ENCODE results near the gene SPAG17.

Gene SPAG17

GRCh38 chr1:118144684-118145083 lies 40.3 kb downstream of the SPAG17 start:
- no peak for ATAC-seq
- TF ChIP-seq, protein P1, sequence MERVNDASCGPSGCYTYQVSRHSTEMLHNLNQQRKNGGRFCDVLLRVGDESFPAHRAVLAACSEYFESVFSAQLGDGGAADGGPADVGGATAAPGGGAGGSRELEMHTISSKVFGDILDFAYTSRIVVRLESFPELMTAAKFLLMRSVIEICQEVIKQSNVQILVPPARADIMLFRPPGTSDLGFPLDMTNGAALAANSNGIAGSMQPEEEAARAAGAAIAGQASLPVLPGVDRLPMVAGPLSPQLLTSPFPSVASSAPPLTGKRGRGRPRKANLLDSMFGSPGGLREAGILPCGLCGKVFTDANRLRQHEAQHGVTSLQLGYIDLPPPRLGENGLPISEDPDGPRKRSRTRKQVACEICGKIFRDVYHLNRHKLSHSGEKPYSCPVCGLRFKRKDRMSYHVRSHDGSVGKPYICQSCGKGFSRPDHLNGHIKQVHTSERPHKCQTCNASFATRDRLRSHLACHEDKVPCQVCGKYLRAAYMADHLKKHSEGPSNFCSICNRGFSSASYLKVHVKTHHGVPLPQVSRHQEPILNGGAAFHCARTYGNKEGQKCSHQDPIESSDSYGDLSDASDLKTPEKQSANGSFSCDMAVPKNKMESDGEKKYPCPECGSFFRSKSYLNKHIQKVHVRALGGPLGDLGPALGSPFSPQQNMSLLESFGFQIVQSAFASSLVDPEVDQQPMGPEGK (CRISPR knock-in tag; IDR thresholded peaks at IDR 0.05; ENCODE audit: borderline replicate concordance) = no peak
- TF ChIP-seq ARNTL (CRISPR knock-in tag; IDR thresholded peaks at IDR 0.05; ENCODE audit: borderline replicate concordance, low read depth) = no peak
- TF ChIP-seq ESRRG (CRISPR knock-in tag; IDR thresholded peaks at IDR 0.05) = no peak
- TF ChIP-seq RARB (CRISPR knock-in tag; IDR thresholded peaks at IDR 0.05) = no peak
- no peak for TF ChIP-seq PPARA (CRISPR knock-in tag; IDR thresholded peaks at IDR 0.05; ENCODE audit: borderline replicate concordance)
- TF ChIP-seq ISL1 (CRISPR knock-in tag; IDR thresholded peaks at IDR 0.05) = no peak
- TF ChIP-seq CSDC2 (CRISPR knock-in tag; IDR thresholded peaks at IDR 0.05) = no peak
- TF ChIP-seq ZC3H10 (CRISPR knock-in tag; IDR thresholded peaks at IDR 0.05) = no peak
- TF ChIP-seq ZNF565 (CRISPR knock-in tag; conservative IDR thresholded peaks at IDR 0.05; ENCODE audit: low read depth) = no peak
- TF ChIP-seq ZNF70 (CRISPR knock-in tag; IDR thresholded peaks at IDR 0.05) = no peak

DNA sequence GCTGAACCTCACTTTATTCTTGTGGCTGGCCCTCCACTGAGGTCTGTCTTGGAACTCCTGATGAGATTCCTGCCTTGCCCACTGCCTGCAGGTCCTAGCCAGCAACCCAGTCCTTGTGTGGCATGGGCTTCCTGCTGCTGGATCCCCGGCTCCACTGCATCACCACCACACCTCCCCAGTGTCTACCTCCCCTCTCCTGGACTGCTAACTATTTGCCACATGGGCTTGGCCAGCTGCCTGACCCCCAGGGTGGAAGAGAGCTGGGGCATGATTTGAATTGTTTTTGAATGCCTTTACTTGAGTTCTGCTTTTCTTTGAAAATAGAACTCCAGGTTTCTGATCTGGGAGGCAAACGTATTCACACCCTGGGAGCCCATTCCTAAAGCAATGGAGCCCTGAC lies 41.2 kb downstream of the SPAG17 start:
- TF ChIP-seq, protein P2, sequence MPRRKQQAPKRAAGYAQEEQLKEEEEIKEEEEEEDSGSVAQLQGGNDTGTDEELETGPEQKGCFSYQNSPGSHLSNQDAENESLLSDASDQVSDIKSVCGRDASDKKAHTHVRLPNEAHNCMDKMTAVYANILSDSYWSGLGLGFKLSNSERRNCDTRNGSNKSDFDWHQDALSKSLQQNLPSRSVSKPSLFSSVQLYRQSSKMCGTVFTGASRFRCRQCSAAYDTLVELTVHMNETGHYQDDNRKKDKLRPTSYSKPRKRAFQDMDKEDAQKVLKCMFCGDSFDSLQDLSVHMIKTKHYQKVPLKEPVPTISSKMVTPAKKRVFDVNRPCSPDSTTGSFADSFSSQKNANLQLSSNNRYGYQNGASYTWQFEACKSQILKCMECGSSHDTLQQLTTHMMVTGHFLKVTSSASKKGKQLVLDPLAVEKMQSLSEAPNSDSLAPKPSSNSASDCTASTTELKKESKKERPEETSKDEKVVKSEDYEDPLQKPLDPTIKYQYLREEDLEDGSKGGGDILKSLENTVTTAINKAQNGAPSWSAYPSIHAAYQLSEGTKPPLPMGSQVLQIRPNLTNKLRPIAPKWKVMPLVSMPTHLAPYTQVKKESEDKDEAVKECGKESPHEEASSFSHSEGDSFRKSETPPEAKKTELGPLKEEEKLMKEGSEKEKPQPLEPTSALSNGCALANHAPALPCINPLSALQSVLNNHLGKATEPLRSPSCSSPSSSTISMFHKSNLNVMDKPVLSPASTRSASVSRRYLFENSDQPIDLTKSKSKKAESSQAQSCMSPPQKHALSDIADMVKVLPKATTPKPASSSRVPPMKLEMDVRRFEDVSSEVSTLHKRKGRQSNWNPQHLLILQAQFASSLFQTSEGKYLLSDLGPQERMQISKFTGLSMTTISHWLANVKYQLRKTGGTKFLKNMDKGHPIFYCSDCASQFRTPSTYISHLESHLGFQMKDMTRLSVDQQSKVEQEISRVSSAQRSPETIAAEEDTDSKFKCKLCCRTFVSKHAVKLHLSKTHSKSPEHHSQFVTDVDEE (CRISPR knock-in tag; IDR thresholded peaks at IDR 0.05) = no peak
- no peak for TF ChIP-seq PPARA (CRISPR knock-in tag; IDR thresholded peaks at IDR 0.05; ENCODE audit: borderline replicate concordance)
- no peak for TF ChIP-seq TCF4 (CRISPR knock-in tag; IDR thresholded peaks at IDR 0.05; ENCODE audit: borderline replicate concordance)
- TF ChIP-seq ZNF565 (CRISPR knock-in tag; conservative IDR thresholded peaks at IDR 0.05; ENCODE audit: low read depth) = no peak
- TF ChIP-seq ARNTL (CRISPR knock-in tag; IDR thresholded peaks at IDR 0.05; ENCODE audit: borderline replicate concordance, low read depth) = no peak
- TF ChIP-seq ISL1 (CRISPR knock-in tag; IDR thresholded peaks at IDR 0.05) = no peak
- ATAC-seq = no peak

- no peak for ATAC-seq
- TF ChIP-seq BACH2 (CRISPR knock-in tag; IDR thresholded peaks at IDR 0.05; ENCODE audit: borderline replicate concordance) (no peak), ZNF70 (CRISPR knock-in tag; IDR thresholded peaks at IDR 0.05) (no peak), ZFP3 (CRISPR knock-in tag; IDR thresholded peaks at IDR 0.05) (no peak), GLIS3 (CRISPR knock-in tag; IDR thresholded peaks at IDR 0.05) (no peak), POU6F1 (CRISPR knock-in tag; IDR thresholded peaks at IDR 0.05; ENCODE audit: borderline replicate concordance, low read depth) (no peak), ZC3H10 (CRISPR knock-in tag; IDR thresholded peaks at IDR 0.05) (no peak), ZNF8 (CRISPR knock-in tag; IDR thresholded peaks at IDR 0.05) (no peak), ZFP30 (CRISPR knock-in tag; IDR thresholded peaks at IDR 0.05) (no peak)
These were observed 41.9 kb downstream of the SPAG17 start for GRCh38 chr1:118143121-118143520.

DNA sequence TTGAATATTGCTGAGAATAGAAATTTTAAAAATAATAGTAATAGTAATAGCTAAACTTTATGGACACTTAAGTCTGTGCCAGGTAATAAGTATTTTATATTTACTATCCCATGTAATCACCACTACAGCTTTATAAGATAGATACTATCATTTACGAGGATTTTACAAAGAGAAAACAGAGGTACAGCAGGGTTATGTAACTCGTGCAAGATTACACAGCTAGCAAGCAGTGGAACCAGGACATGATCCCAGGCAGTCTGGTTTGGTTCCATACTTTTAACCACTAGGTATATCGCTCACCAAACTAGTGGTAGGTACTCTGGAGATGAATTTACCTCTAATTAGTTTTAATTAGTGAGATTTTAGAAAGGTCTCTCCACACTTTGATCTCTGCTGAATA lies 42.5 kb downstream of the SPAG17 start:
- ATAC-seq = no peak
- TF ChIP-seq, protein P2 (CRISPR knock-in tag; IDR thresholded peaks at IDR 0.05) = no peak
- no peak for TF ChIP-seq CREB5 (CRISPR knock-in tag; IDR thresholded peaks at IDR 0.05; ENCODE audit: low read depth)
- no peak for TF ChIP-seq ESRRG (CRISPR knock-in tag; IDR thresholded peaks at IDR 0.05)
- TF ChIP-seq ZNF8 (CRISPR knock-in tag; IDR thresholded peaks at IDR 0.05) = no peak
- TF ChIP-seq POU6F1 (CRISPR knock-in tag; IDR thresholded peaks at IDR 0.05; ENCODE audit: borderline replicate concordance, low read depth) = no peak
- TF ChIP-seq CSDC2 (CRISPR knock-in tag; IDR thresholded peaks at IDR 0.05) = no peak
- no peak for TF ChIP-seq TCF4 (CRISPR knock-in tag; IDR thresholded peaks at IDR 0.05; ENCODE audit: borderline replicate concordance)
- TF ChIP-seq PPARA (CRISPR knock-in tag; IDR thresholded peaks at IDR 0.05; ENCODE audit: borderline replicate concordance) = no peak
- TF ChIP-seq OSR1 (CRISPR knock-in tag; IDR thresholded peaks at IDR 0.05) = no peak
- TF ChIP-seq SNAI2 (CRISPR knock-in tag; IDR thresholded peaks at IDR 0.05) = no peak
- TF ChIP-seq ZNF70 (CRISPR knock-in tag; IDR thresholded peaks at IDR 0.05) = no peak
- TF ChIP-seq TOX (CRISPR knock-in tag; IDR thresholded peaks at IDR 0.05; ENCODE audit: borderline replicate concordance) = no peak

Measured in SK-N-SH treated with all-trans-retinoic acid at 6 μM for 48 hours (cell line).